GM19238 (cell line): ENCODE results near the gene HTT.

Source experiments
- DNase-seq: peaks from one replicate; pipeline ENCODE4 v3.0.0; 2011; ENCODE audit warnings: low spot score; ENCODE audit not compliant: insufficient read length

Gene HTT

GRCh38 chr4:3233391-3234071 is 159.1 kb downstream of the HTT start:
- no peak for DNase-seq

GRCh38 chr4:3234171-3235029 is 159.9 kb downstream of the HTT start:
- DNase-seq, result no peak

- no peak for DNase-seq
Observed at GRCh38 chr4:3235030-3235345, 160.5 kb downstream of the HTT start.

DNA sequence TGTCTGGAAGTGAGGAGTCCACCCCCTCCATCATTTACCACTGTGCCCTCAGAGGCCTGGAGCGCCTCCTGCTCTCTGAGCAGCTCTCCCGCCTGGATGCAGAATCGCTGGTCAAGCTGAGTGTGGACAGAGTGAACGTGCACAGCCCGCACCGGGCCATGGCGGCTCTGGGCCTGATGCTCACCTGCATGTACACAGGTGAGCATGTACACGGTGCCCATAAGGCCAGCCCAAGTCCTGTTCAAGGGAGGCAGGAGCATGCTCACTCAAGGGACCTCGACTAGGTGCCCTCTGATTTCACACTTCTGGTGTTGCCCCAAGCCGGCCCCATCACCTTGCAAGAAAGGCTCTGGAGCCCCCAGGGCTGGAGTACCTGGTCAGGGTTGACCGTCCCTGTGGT is 161.1 kb downstream of the HTT start:
- no peak for DNase-seq

DNA sequence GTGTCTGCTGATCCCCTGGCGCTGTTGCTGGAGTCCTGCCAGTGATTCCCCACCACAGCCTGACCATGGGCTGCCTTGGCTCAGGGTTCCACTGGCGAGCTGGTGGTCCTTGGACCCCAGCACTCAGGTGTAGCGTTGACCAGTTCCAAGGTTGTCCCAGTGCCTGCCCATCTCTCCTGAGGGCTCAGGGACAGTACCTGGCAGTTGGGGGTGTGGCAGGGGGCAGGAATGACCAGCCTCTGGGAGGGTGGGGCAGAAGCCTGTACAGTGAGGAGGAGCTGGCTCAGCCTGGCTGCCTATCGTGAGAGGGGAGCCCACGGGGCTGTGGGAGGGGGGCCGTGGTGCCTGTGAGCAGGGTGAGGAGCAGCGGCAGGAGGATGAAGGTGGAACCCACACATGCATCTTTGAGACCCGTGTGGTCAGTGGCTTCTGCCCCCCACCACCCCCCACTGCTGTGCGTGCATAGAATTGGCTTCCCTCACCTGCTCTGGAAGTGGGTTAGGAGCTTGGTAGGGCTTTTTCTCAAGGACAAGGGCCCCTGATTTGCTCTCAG is 161.9 kb downstream of the HTT start:
- no peak for DNase-seq

- no peak for DNase-seq
Observed at GRCh38 chr4:3237266-3237665, 162.8 kb downstream of the HTT start.

DNA sequence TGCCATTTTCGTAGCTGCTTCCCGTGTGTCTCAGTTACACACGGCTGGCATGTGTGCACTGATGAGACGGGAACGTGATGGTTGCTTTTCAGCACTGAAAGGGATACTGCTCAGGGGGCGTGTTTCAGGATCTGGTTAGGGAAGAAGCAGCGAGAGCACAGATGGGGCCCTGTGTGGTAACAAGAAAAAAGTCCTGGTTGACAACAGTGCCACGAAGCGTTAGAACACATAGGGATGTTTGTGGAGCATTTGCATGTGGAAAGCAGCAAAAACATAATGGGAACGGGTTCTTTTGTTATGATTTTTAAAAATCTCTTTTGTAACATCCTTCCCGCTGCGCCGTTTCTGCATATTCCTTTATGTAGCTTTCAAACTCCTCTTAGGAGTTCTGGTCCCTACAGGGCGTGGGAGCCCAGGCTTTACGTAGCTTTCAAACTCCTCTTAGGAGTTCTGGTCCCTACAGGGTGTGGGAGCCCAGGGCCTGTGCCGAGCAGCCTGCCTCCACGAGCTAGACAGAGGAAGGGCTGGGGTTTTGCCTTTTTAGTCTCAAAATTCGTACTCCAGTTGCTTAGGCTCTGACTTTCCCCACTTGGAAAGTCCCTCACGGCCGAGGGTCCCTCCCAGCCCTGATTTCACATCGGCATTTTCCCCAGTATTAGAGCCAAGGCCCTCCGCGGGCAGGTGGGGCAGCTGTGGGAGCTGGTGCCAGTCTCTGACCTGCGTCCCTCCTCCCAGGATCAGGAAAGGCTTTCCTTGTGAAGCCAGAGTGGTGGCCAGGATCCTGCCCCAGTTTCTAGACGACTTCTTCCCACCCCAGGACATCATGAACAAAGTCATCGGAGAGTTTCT is 163.5 kb downstream of the HTT start:
- DNase-seq, result no peak

- no peak for DNase-seq
Observed at GRCh38 chr4:3238721-3239120, 164.2 kb downstream of the HTT start.

GRCh38 chr4:3239303-3239702 is 164.8 kb downstream of the HTT start:
- DNase-seq, result no peak

DNA sequence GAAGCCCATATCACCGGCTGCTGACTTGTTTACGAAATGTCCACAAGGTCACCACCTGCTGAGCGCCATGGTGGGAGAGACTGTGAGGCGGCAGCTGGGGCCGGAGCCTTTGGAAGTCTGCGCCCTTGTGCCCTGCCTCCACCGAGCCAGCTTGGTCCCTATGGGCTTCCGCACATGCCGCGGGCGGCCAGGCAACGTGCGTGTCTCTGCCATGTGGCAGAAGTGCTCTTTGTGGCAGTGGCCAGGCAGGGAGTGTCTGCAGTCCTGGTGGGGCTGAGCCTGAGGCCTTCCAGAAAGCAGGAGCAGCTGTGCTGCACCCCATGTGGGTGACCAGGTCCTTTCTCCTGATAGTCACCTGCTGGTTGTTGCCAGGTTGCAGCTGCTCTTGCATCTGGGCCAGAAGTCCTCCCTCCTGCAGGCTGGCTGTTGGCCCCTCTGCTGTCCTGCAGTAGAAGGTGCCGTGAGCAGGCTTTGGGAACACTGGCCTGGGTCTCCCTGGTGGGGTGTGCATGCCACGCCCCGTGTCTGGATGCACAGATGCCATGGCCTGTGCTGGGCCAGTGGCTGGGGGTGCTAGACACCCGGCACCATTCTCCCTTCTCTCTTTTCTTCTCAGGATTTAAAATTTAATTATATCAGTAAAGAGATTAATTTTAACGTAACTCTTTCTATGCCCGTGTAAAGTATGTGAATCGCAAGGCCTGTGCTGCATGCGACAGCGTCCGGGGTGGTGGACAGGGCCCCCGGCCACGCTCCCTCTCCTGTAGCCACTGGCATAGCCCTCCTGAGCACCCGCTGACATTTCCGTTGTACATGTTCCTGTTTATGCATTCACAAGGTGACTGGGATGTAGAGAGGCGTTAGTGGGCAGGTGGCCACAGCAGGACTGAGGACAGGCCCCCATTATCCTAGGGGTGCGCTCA is 165.8 kb downstream of the HTT start:
- DNase-seq, result no peak

- no peak for DNase-seq
Observed at GRCh38 chr4:3240936-3241522, 166.5 kb downstream of the HTT start.

DNA sequence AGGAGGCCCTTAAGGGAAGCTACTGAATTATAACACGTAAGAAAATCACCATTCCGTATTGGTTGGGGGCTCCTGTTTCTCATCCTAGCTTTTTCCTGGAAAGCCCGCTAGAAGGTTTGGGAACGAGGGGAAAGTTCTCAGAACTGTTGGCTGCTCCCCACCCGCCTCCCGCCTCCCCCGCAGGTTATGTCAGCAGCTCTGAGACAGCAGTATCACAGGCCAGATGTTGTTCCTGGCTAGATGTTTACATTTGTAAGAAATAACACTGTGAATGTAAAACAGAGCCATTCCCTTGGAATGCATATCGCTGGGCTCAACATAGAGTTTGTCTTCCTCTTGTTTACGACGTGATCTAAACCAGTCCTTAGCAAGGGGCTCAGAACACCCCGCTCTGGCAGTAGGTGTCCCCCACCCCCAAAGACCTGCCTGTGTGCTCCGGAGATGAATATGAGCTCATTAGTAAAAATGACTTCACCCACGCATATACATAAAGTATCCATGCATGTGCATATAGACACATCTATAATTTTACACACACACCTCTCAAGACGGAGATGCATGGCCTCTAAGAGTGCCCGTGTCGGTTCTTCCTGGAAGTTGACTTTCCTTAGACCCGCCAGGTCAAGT is 167.5 kb downstream of the HTT start:
- no peak for DNase-seq

DNA sequence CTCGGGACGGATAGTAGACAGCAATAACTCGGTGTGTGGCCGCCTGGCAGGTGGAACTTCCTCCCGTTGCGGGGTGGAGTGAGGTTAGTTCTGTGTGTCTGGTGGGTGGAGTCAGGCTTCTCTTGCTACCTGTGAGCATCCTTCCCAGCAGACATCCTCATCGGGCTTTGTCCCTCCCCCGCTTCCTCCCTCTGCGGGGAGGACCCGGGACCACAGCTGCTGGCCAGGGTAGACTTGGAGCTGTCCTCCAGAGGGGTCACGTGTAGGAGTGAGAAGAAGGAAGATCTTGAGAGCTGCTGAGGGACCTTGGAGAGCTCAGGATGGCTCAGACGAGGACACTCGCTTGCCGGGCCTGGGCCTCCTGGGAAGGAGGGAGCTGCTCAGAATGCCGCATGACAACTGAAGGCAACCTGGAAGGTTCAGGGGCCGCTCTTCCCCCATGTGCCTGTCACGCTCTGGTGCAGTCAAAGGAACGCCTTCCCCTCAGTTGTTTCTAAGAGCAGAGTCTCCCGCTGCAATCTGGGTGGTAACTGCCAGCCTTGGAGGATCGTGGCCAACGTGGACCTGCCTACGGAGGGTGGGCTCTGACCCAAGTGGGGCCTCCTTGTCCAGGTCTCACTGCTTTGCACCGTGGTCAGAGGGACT is 168.8 kb downstream of the HTT start:
- no peak for DNase-seq

DNA sequence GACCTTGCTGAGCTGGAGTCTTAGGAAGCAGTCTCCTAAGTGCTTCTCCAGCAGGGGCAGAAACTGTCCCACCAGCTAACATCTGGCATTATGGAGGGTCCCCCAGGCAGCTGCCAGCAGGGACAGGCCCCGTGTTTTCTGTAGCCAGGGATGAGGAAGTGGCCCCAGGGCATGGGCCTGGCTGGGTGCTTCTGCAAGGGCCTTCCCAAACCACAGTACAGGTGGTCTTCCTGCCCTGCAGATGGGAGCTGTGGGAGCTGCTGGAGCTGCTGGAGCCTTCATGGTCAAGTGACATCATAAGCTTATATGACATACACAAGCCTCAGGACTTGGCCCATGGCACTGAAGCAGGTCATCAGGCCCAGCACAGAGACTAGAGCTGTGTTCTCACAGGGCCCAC is 169.5 kb downstream of the HTT start:
- DNase-seq, result no peak

- no peak for DNase-seq
Observed at GRCh38 chr4:3244747-3245146, 170.3 kb downstream of the HTT start.

DNA sequence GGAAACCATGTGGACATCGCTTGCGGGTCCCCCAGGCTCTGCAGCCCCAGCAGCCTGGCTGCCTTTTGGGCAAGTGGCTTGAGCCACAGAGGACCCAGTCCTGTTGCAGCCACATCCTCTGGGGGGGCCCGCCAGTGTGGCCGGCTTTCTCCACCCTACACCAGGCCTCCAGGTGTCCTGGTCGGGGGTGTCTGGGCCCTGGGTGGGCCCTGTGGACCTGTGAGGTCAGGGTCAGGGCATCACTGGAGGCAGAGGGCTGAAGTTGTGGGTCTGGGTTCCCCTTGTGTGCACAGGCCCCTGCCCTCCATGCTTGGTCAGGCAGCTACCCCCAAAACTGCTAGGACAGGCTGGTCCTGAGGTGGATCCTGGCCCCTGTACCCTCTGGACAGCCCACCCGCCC is 171.2 kb downstream of the HTT start:
- no peak for DNase-seq

GRCh38 chr4:3246458-3247398 is 172.2 kb downstream of the HTT start:
- no peak for DNase-seq
